ENCODE measurements around the gene CCDC82.
A peak's percentile ranks its signal among the peaks of the same experiment; 100 is the strongest.
"Not testable (repeated sequence)": the region's sequence is repeated elsewhere in the genome, so short reads cannot be mapped to it uniquely, and the experiment has no call there.

Gene CCDC82

GRCh38 chr11:96389720-96390487, at the start of gene CCDC82, which contains the start of gene JRKL:
Gene CCDC82, minus strand, starts transcription at chr11:96389912. Its CDS starts 5,165 bp downstream, at chr11:96384747.
Gene JRKL, plus strand, starts transcription at chr11:96390013. Its CDS starts 637 bp downstream, at chr11:96390650.
- DNase-seq = peak; percentile 95 to 97

GRCh38 chr11:96432654-96433053, 42.9 kb upstream of the CCDC82 start:
- DNase-seq = not testable (repeated sequence)

- DNase-seq = no peak
Measured at GRCh38 chr11:96430668-96431067, 41.0 kb upstream of the CCDC82 start.

- DNase-seq = no peak
Measured at GRCh38 chr11:96424693-96425092, 35.0 kb upstream of the CCDC82 start.

- DNase-seq = no peak
Measured at GRCh38 chr11:96413408-96413807, 23.7 kb upstream of the CCDC82 start.

- DNase-seq = no peak
Measured at GRCh38 chr11:96412761-96413381, 23.2 kb upstream of the CCDC82 start.

GRCh38 chr11:96411412-96411811, 21.7 kb upstream of the CCDC82 start:
- DNase-seq = not testable (repeated sequence)

GRCh38 chr11:96400697-96401096, 11.0 kb upstream of the CCDC82 start:
- no peak for DNase-seq

GRCh38 chr11:96397863-96398262, 8.2 kb upstream of the CCDC82 start:
- no peak for DNase-seq

- DNase-seq = no peak
Measured at GRCh38 chr11:96396637-96397036, 6.9 kb upstream of the CCDC82 start.

- no peak for DNase-seq
Measured at GRCh38 chr11:96394773-96395172, 5.1 kb upstream of the CCDC82 start.

GRCh38 chr11:96393753-96394348, 4.1 kb upstream of the CCDC82 start:
- DNase-seq = peak in 1 of 2 donors; percentile 43

- no peak for DNase-seq
Measured at GRCh38 chr11:96391698-96392307, 2.1 kb upstream of the CCDC82 start.

- DNase-seq = no peak
Measured at GRCh38 chr11:96390488-96390792, 728 bp upstream of the CCDC82 start.

GRCh38 chr11:96388891-96389719, 607 bp downstream of the CCDC82 start:
- no peak for DNase-seq

GRCh38 chr11:96385187-96385586, 4.5 kb downstream of the CCDC82 start:
- DNase-seq = no peak

- DNase-seq = no peak
Measured at GRCh38 chr11:96384156-96384555, 5.6 kb downstream of the CCDC82 start.

GRCh38 chr11:96376796-96377195, 12.9 kb downstream of the CCDC82 start:
- DNase-seq = no peak

- DNase-seq = no peak
Measured at GRCh38 chr11:96373826-96374225, 15.9 kb downstream of the CCDC82 start.

GRCh38 chr11:96367342-96367741, 22.4 kb downstream of the CCDC82 start:
- DNase-seq = no peak

- DNase-seq = no peak
Measured at GRCh38 chr11:96366024-96366423, 23.7 kb downstream of the CCDC82 start.

- no peak for DNase-seq
Measured at GRCh38 chr11:96365493-96365892, 24.2 kb downstream of the CCDC82 start.

- DNase-seq = no peak
Measured at GRCh38 chr11:96361778-96362177, 27.9 kb downstream of the CCDC82 start.
